ENCODE results near the gene DMGDH.
A peak's percentile ranks its signal among the peaks of the same experiment; 100 is the strongest.

The DMGDH gene

DNA sequence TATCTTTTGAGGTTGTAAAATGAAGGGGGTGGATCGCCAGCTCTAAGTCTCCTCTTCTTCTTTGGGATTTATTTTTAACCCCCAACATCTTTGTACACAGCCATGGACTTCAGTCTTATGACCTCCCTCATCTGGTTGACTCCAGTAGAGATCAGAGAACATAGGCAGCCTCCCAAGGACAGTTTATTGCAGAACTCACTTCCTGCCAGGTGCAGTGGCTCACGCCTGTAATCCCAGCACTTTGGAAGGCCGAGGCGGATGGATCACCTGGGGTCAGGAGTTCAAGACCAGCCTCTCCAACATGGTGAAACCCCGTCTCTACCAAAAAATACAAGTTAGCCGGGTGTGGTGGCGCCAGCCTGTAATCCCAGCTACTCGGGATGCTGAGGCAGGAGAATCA is 39.3 kb upstream of the DMGDH start:
- Histone ChIP-seq H3K27me3 (ENCODE audit: insufficient read depth, low read depth, severe bottlenecking) (no peaks in the 10 kb centered on the region), H3K4me3 (ENCODE audit: low read depth, low read length) (no peak overlapping the region), H3K27ac (no peak overlapping the region), H3K36me3 (no peaks in the 10 kb centered on the region), H3K9me3 (ENCODE audit: severe bottlenecking) (no peaks in the 10 kb centered on the region)
- TF ChIP-seq, protein P1, sequence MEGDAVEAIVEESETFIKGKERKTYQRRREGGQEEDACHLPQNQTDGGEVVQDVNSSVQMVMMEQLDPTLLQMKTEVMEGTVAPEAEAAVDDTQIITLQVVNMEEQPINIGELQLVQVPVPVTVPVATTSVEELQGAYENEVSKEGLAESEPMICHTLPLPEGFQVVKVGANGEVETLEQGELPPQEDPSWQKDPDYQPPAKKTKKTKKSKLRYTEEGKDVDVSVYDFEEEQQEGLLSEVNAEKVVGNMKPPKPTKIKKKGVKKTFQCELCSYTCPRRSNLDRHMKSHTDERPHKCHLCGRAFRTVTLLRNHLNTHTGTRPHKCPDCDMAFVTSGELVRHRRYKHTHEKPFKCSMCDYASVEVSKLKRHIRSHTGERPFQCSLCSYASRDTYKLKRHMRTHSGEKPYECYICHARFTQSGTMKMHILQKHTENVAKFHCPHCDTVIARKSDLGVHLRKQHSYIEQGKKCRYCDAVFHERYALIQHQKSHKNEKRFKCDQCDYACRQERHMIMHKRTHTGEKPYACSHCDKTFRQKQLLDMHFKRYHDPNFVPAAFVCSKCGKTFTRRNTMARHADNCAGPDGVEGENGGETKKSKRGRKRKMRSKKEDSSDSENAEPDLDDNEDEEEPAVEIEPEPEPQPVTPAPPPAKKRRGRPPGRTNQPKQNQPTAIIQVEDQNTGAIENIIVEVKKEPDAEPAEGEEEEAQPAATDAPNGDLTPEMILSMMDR (IDR thresholded peaks at IDR 0.05; ENCODE audit: low read depth, low read length) = no peak
- no peak for DNase-seq

DNA sequence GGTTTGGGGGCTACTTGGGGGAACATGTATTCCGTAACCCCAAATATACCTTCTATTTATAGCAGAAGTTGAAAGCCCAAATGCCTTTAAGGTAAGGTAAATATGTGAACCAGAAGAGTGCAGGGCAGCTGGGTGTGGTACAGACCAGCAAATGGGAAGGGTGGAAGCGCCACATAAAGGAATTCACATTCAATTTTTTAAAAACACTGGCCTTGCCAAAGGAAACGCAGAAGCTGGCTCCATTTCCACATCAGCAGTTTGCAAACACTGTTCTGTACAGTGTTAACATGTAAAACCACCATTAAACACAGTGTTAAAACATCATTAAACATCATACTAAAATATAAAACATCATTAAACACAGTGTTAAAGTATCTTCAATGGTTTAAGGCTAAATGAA is 38.6 kb upstream of the DMGDH start:
- no peak overlapping the region for H3K4me3 ChIP-seq (ENCODE audit: low read depth, low read length)
- TF ChIP-seq, protein P1 (IDR thresholded peaks at IDR 0.05; ENCODE audit: low read depth, low read length) = no peak
- DNase-seq = no peak
- no peaks in the 10 kb centered on the region for H3K9me3 ChIP-seq (ENCODE audit: severe bottlenecking)
- no peaks in the 10 kb centered on the region for H3K27me3 ChIP-seq (ENCODE audit: insufficient read depth, low read depth, severe bottlenecking)
- H3K27ac ChIP-seq = no peak overlapping the region
- H3K36me3 ChIP-seq = no peaks in the 10 kb centered on the region

DNA sequence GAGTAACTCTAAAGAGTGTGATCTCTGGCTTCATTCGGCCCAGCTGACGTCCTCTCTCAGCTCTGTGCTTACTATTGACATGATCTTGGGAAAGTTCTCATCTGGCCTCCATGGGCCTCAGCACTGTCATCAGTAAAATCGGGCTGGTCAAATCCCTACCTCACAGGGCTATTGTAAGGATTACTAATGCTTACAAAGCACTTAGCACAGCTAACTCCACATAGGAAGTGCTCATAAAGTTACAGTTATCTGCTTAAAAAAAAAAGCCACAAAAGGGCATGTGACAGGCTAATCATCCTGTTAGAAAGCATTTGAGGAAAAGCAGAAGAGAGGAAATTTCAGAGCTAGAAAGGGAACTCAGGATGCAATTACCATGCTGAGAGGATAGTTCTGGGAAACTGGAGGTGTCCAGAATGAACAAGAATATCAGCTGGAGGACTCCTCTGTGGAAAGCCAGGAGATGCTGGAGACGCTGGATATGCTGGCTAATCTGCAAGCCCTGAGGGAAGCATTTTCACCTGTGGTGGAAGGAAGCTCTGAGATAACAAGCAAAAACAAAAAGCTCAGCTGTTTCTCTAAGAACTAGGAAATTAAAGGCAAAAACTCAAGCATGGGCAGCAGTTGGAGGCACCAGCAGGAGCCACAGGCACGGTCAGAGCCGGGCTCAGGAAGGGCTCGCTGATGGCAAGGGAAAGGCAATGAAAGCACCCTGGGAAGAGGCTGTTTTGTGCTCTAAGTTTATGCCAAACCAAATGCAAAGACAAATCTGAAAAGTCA is 37.7 kb upstream of the DMGDH start:
- Histone ChIP-seq H3K9me3 (ENCODE audit: severe bottlenecking) (peaks cover 2% of the 10 kb centered on the region), H3K27me3 (ENCODE audit: insufficient read depth, low read depth, severe bottlenecking) (no peaks in the 10 kb centered on the region), H3K27ac (no peak overlapping the region), H3K4me3 (ENCODE audit: low read depth, low read length) (no peak overlapping the region), H3K36me3 (no peaks in the 10 kb centered on the region)
- TF ChIP-seq, protein P1 (IDR thresholded peaks at IDR 0.05; ENCODE audit: low read depth, low read length) = no peak
- peak; percentile 14 for DNase-seq

DNA sequence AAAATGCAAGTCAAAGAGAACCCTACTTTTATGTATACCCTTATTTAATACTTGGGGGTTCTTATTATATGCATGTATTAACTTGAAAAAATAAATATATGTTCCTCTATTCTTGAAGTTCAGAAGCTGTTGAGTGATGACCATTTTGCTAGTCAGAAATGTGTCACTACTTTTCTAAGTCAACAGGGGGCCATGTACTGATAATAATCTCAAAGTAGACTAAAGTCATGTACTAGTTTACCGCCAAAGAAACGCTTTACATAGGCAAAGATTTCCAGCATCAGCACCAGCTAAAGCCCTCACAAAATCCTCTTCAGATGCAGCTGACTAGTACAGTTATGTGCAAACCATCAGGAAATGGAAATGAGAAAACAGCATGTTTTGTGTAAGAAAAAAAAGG is 36.4 kb upstream of the DMGDH start:
- TF ChIP-seq, protein P1 (IDR thresholded peaks at IDR 0.05; ENCODE audit: low read depth, low read length) = no peak
- Histone ChIP-seq H3K27me3 (ENCODE audit: insufficient read depth, low read depth, severe bottlenecking) (no peaks in the 10 kb centered on the region), H3K4me3 (ENCODE audit: low read depth, low read length) (no peak overlapping the region), H3K36me3 (no peaks in the 10 kb centered on the region), H3K27ac (no peak overlapping the region), H3K9me3 (ENCODE audit: severe bottlenecking) (peaks cover 9% of the 10 kb centered on the region)
- DNase-seq = no peak

DNA sequence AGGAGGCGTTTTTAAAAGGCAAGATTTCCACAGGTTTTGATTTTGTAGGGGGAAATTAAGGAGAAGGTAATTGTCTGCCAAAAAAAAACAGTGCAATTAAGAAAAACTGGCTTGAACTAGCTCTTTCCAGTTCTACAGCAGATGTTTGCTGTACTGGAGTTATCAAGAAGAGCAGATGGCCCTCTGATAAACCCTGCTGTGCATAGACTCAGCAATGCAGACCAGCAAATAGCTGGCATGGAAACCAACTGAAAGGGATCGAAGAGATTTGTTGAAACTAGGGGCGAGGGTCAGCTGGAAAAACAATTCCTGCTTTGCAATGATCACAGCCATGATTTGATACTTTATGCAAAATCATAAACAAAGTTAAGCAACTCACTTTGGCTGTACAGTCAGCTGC is 24.3 kb upstream of the DMGDH start:
- Histone ChIP-seq H3K36me3 (no peaks in the 10 kb centered on the region), H3K4me3 (ENCODE audit: low read depth, low read length) (no peak overlapping the region), H3K27ac (peak overlapping the region; percentile 58), H3K9me3 (ENCODE audit: severe bottlenecking) (no peaks in the 10 kb centered on the region), H3K27me3 (ENCODE audit: insufficient read depth, low read depth, severe bottlenecking) (no peaks in the 10 kb centered on the region)
- peak; percentile 56 for DNase-seq
- TF ChIP-seq, protein P1 (IDR thresholded peaks at IDR 0.05; ENCODE audit: low read depth, low read length) = no peak

DNA sequence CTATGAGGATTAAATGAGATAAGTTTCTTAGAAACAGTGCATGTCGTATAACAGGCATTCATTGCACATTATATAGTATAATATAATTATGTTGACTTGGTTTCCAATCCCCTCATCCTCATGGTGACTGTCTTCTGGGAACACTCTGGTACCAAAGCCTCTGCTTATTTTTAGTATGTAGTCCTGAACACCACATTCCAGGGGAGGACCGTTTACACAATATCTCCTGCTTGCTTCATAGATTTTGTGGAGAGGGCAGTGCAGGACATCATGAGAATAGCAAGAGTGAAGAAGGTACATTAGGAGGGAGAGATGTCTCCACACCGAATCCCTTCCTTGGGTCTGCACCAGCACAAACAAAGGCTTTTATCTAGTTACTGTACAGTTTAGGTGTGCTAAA is 21.6 kb upstream of the DMGDH start:
- Histone ChIP-seq H3K27ac (no peak overlapping the region), H3K4me3 (ENCODE audit: low read depth, low read length) (no peak overlapping the region), H3K9me3 (ENCODE audit: severe bottlenecking) (no peaks in the 10 kb centered on the region), H3K36me3 (no peaks in the 10 kb centered on the region), H3K27me3 (ENCODE audit: insufficient read depth, low read depth, severe bottlenecking) (no peaks in the 10 kb centered on the region)
- TF ChIP-seq, protein P1 (IDR thresholded peaks at IDR 0.05; ENCODE audit: low read depth, low read length) = no peak
- no peak for DNase-seq
